Erythroblast (primary cell): ENCODE results near the gene BFSP1.

Experiments
- GATA1 ChIP-seq: IDR thresholded peaks from 2 replicates; pipeline ENCODE4 v1.6.1; 2011; ENCODE audit warnings: low read depth, mild to moderate bottlenecking, control low read depth, low read length, moderate library complexity
- POLR2A ChIP-seq: IDR thresholded peaks from 2 replicates; pipeline ENCODE4 v1.6.1; 2011; ENCODE audit warnings: mild to moderate bottlenecking, low read length

DNA sequence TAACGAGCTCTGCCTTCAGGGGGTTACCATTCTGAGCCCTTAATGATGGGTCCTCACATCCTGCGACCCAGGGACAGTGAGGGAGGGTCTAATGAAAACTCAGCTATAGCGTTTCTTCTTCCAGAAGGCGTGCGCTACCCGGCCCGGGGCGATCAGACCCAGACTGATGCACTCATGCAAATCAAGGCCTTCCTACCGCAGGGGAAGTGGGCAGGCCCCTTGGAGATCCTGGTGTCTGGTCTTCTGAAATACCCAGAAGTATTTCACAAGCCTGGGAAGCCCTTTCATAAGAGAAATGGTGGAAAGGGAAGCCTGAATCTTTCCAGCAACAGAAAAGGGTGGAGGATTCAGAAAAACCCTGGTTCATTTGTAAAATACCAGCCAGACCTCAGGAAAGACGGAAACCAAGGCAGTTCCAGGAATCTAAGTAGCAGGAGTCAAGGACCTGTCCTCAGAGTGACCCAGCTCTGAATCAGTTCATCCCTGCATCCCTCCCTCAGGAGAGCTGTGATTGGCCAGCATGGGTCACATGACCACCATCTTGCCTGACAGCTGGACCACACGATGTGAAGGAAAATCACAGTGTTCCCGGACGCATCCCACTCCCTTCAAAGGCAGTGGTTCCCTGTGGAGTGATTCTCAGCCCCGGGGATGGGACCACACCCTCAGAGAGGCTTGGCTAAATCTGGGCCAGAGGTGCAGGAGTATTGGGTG is 12.7 kb downstream of the BFSP1 start:
- TF ChIP-seq POLR2A (no peak), GATA1 (no peak)
